Cardiac fibroblast (primary cell): Measurements from ENCODE around the gene DIP2C.

Source experiments
- DNase-seq, 2 donors: peaks; one replicate each; pipeline versions ENCODE4 v3.0.0 to v3.0.0-alpha.2; 2010; ENCODE audit warnings: low read depth in 2 of 2
- H3K4me3 ChIP-seq, 2 donors: replicated peaks in 1 of 2; 1 replicate in 1 of 2; 2 replicates in 1 of 2; pipeline ENCODE4 v1.5.1; 2011; ENCODE audit warnings: low read depth in 2 of 2, low read length in 2 of 2, mild to moderate bottlenecking in 2 of 2, moderate library complexity in 1 of 2
- TF ChIP-seq, protein P1 (sequence below): IDR thresholded peaks from one replicate; pipeline ENCODE4 v1.5.1; 2011; ENCODE audit warnings: low read depth, mild to moderate bottlenecking, low read length, inconsistent platforms

DIP2C gene

DNA sequence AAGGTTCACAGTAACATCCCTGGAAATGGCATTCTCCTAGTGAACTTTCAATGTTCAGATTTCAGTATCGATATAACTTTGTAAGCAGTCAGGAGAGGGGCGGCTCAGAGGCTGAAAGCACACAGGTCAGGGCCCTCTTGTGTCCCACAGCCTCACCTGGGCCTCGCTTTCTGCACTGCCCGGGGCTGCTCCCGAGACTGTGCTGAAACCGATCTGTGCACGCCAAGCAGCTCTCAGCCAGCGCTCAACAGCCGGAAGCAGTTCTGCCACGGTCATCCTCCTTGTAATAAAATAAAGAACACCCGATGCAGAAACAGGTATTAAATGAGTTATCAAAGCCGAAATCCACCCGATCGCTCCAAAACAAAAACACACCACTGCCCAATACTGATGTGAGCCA lies 106.0 kb downstream of the DIP2C start:
- TF ChIP-seq, protein P1, sequence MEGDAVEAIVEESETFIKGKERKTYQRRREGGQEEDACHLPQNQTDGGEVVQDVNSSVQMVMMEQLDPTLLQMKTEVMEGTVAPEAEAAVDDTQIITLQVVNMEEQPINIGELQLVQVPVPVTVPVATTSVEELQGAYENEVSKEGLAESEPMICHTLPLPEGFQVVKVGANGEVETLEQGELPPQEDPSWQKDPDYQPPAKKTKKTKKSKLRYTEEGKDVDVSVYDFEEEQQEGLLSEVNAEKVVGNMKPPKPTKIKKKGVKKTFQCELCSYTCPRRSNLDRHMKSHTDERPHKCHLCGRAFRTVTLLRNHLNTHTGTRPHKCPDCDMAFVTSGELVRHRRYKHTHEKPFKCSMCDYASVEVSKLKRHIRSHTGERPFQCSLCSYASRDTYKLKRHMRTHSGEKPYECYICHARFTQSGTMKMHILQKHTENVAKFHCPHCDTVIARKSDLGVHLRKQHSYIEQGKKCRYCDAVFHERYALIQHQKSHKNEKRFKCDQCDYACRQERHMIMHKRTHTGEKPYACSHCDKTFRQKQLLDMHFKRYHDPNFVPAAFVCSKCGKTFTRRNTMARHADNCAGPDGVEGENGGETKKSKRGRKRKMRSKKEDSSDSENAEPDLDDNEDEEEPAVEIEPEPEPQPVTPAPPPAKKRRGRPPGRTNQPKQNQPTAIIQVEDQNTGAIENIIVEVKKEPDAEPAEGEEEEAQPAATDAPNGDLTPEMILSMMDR = no peak
- H3K4me3 ChIP-seq = no peak overlapping the region
- no peak for DNase-seq

DNA sequence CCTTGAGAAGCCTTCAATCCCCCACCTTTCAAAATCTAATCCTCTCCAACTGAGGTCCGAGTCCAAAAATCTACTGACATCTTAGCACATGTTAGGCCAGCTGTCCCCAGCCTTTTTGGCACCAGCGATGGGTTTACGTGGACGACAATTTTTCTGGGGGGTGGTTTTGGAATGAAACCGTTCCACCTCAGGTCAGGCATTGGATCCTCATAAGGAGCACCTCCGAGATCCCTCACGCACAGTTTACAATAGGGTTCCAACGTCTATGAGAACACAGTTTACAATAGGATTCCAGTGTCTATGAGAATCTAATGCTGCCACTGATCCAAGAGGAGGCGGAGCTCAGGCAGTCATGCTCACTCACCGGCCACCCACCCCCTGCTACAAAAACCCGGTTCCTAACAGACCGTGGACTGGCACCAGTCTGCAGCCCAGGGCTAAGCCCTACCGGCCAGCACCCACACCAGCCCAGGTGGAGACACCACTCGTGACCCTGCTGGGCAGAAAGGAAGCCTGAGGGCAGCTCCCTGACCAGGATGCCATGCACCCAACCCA lies 107.6 kb downstream of the DIP2C start:
- DNase-seq = no peak
- TF ChIP-seq, protein P1 = no peak
- no peak overlapping the region for H3K4me3 ChIP-seq

DNA sequence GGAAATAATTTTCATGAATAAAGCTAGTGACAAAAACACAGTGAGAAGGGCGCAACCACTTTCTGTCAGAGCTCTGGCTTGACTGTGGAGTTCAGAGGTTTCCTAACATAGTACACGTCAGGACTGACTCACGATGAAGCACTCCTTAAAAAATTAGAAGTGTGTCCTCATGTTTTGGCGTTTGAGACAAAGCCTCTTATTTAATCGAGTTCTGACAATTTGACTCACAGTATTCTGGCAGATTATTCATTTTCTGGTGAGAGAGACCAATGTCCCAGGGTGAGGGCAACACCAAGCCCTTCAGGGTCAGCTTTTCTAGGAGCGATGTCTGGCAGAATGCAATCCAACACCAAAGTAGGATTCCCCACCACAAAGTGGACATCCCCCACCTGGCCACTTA lies 108.7 kb downstream of the DIP2C start:
- DNase-seq = peak; percentile 83 to 93
- TF ChIP-seq, protein P1 = no peak
- H3K4me3 ChIP-seq = no peak overlapping the region

DNA sequence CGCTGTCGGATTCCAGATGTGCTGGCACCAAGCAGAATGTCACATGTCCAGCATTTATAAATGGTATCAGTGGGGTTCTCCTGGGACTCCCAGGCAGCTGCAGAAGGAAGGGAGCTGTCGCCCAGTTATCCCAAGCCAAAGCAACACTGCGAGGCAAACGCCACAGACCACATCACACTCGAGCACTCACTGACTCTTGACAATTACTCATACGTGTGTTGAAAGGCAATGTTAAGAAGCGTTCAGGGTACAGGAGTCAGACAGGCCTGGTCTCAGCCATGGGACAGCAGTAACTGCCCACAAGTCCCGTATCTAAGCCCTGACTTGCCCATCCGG lies 113.4 kb downstream of the DIP2C start:
- no peak overlapping the region for H3K4me3 ChIP-seq
- DNase-seq = peak; percentile 33 to 59
- TF ChIP-seq, protein P1 = no peak

DNA sequence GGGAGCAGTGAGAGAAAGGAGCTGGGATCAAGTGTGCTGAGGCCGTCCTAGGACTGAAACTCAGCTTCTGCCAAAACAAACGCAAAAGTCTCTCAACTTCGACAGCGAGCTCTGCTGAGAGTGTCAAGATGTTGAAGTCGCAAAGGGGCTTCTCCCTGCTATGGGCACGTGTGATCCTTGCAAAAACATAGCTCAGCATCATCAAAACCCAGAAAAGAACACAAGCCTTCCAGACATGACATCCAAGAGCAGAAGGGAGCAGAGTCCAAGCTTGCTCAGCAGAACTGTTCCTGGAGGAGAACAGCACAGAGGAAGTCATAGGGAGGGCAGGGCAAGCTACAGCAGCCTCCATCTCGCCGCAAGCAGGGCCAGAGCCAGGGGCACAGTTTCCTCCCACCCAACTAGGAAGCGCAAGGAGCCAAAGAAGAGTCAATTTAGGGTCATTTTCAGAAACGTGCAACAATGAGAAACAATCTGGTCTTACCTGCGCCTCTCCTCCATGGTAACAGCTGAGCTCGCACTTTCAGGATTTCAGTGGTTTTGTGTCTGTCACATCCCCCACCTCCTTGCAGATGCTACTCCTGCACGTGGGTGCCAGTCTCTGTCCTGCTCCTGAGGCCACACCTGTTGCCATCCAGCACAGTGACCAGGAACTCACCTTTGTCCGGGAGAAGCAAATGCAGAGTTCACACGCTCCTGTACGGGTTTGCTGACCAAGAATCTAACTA lies 113.9 kb downstream of the DIP2C start:
- no peak for DNase-seq
- TF ChIP-seq, protein P1 = no peak
- no peak overlapping the region for H3K4me3 ChIP-seq

DNA sequence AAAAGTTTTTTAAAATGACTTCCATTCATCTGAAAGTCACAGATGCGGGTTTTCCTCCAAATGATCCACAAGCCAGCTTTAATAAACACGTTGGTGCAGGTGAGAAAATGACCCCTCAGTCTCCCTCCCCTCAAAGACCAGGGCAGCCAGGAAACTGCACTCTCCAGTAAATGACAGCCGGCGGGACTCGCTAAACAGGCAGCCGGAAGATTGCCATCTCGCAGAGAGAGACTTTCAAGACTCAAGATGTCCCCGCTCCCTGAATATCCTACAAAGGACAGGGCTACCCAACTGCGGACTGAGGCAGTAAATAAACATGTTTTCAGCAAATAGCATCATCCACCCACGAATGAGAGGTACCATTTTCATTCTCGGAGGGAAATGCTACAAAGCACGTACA lies 116.8 kb downstream of the DIP2C start:
- no peak for DNase-seq
- TF ChIP-seq, protein P1 = no peak

More for the DNA sequence above, 116.8 kb downstream of the DIP2C start:
- no peak overlapping the region for H3K4me3 ChIP-seq
